Activated T-cell treated with anti-CD3 and anti-CD28 coated beads, Interleukin-2, amount 50 U/mL, for 48 hours (primary cell): Measurements from ENCODE around the gene BICRA.
"Not testable (repeated sequence)": the region's sequence is repeated elsewhere in the genome, so short reads cannot be mapped to it uniquely, and the experiment has no call there.

ENCODE experiments used
- DNase-seq, 2 experiments: peaks; one replicate each; pipeline ENCODE4 v3.0.0-alpha.2; 2020

BICRA gene

GRCh38 chr19:47663911-47664771 lies 55.2 kb downstream of the BICRA start:
- DNase-seq: no peak

GRCh38 chr19:47668556-47668955 lies 59.6 kb downstream of the BICRA start:
- DNase-seq: not testable (repeated sequence)

GRCh38 chr19:47670736-47671135 lies 61.8 kb downstream of the BICRA start:
- DNase-seq: no peak

- DNase-seq: no peak
These were observed 62.6 kb downstream of the BICRA start for GRCh38 chr19:47671499-47671898.

GRCh38 chr19:47673426-47673825 lies 64.5 kb downstream of the BICRA start:
- no peak for DNase-seq

GRCh38 chr19:47674548-47674947 lies 65.6 kb downstream of the BICRA start:
- no peak for DNase-seq

GRCh38 chr19:47675271-47675670 lies 66.3 kb downstream of the BICRA start:
- DNase-seq: no peak

- no peak for DNase-seq
These were observed 66.9 kb downstream of the BICRA start for GRCh38 chr19:47675859-47676258.

- DNase-seq: no peak
These were observed 67.9 kb downstream of the BICRA start for GRCh38 chr19:47676811-47677210.

- DNase-seq: no peak
These were observed 70.4 kb downstream of the BICRA start for GRCh38 chr19:47679251-47679900.

- no peak for DNase-seq
These were observed 71.3 kb downstream of the BICRA start for GRCh38 chr19:47679922-47680857.

- DNase-seq: no peak
These were observed 72.0 kb downstream of the BICRA start for GRCh38 chr19:47680858-47681332.

GRCh38 chr19:47681388-47681787 lies 72.5 kb downstream of the BICRA start:
- no peak for DNase-seq

GRCh38 chr19:47681936-47682335 lies 73.0 kb downstream of the BICRA start:
- DNase-seq: no peak

- DNase-seq: no peak
These were observed 74.0 kb downstream of the BICRA start for GRCh38 chr19:47682939-47683338.

GRCh38 chr19:47686679-47687450 lies 77.9 kb downstream of the BICRA start:
- DNase-seq: no peak

GRCh38 chr19:47687906-47688305 lies 79.0 kb downstream of the BICRA start:
- no peak for DNase-seq

- no peak for DNase-seq
These were observed 82.2 kb downstream of the BICRA start for GRCh38 chr19:47691090-47691489.

- DNase-seq: no peak
These were observed 82.8 kb downstream of the BICRA start for GRCh38 chr19:47691782-47692181.

GRCh38 chr19:47693489-47693888 lies 84.6 kb downstream of the BICRA start:
- no peak for DNase-seq

- no peak for DNase-seq
These were observed 85.0 kb downstream of the BICRA start for GRCh38 chr19:47693903-47694302.
